DMS114 treated with DMSO at 0.1 percent for 48 hours (cell line): ENCODE data around the gene ZC3H7A.
A peak's percentile ranks its signal among the peaks of the same experiment; 100 is the strongest.

Experiments
- DNase-seq: peaks from one replicate; lab custom pipeline; 2025; ENCODE audit not compliant: unreplicated experiment; lab: John Stamatoyannopoulos, UW

Gene ZC3H7A

GRCh38 chr16:11779074-11779473, 18.0 kb downstream of the ZC3H7A start:
- no peak for DNase-seq

DNA sequence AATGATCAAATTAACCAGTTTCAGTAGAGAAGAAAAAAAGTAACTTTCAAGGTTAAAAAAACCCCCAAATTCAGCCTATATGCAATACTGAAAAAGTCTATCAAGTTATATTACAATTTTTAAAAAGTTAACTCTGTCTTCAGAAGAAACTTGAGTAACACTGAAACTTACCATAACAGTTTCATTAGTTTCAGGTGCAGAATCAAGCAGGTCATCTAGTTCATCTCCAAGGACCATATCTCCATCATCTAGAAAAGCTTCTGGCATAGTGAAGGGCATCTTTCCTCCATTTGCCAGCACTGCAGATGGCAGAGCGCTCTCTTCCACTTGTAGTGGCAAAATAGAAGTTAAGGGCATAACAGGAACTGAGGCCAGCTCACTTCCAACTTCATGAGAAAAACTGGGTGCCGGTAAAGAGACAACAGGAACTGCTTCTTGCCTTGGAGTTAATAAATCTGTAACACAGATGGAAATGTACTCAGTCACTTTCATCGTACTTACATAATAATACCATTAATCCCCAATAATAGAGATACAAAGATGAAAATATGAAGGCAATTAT, 22.9 kb downstream of the ZC3H7A start:
- DNase-seq, result no peak

GRCh38 chr16:11768849-11769248, 28.2 kb downstream of the ZC3H7A start:
- no peak for DNase-seq

DNA sequence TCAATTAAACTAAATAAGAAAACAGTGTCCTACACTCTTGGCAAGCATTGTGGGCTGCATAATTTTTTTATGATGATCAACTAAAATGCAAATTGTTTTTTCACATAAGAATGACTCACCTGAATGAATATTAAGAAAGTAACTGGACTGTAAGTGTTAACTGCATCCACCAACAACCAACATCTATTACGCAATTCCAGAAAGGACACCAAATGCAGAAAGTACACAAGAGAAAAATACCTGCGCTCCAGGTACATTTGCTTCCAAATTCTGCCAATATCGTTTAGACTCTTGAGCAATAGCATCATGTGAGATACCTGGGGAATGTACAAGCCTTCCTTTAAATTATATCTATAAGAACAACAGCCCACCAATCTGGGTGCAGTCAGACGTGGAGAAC, 34.6 kb downstream of the ZC3H7A start:
- DNase-seq, result no peak

DNA sequence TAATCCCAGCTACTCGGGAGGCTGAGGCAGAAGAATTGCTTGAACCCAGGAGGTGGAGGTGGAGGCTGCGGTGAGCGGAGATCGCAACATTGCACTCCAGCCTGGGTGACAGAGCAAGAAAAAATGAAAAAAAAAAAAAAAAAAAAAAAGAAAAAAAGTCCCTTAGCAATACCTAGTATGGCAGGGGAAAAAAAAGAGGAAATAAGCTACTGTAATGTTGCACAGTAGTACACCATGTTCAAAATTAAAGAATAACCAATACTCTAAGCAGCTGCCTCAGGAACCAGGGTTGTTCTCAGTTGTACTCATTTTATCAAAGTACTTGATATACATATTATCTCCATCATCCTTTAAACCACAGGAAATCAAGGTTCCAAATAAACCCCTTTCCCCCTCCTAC, 37.1 kb downstream of the ZC3H7A start:
- no peak for DNase-seq

GRCh38 chr16:11759163-11759834, 37.8 kb downstream of the ZC3H7A start:
- no peak for DNase-seq

DNA sequence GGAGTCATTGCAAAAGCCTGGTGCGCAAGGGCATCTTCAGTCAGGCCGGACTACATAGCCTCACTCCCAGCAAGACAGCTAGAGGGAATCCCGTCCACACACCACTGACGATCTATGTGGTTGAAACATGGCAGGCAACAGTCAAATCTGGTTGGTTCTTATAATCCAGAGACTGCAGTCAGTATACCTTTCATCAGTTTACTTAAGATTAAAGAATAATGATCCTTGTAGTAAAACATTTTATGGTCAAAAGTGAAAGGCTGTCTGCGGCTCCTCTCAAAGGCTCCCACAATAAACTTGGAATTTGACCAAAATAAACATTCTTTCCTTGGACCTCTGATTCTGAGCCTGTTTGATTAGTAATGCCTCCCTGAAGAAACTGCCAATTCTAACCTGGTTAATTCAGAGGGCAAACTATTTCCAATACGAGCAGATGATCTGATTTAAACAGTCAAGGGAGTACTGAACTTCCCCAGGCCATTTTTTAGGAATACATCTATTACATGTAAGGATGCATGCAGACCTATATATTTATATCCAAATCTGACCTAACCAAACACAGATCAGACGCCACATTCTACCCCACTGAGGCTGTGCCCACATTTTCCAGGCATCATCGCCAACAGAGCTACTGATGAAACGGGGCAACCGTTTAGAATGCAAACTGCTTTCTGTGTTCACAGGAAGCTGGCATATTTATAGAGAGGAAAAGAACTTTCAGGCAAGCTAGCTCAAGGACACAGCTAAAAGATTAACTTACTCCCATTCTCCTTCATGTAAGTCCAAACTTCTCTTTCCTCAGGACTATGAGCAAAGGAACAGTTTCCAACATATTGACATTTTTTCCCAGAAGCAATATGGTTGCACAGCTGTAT, 39.1 kb downstream of the ZC3H7A start:
- DNase-seq, result no peak

GRCh38 chr16:11756248-11756647, 40.8 kb downstream of the ZC3H7A start:
- DNase-seq, result no peak

DNA sequence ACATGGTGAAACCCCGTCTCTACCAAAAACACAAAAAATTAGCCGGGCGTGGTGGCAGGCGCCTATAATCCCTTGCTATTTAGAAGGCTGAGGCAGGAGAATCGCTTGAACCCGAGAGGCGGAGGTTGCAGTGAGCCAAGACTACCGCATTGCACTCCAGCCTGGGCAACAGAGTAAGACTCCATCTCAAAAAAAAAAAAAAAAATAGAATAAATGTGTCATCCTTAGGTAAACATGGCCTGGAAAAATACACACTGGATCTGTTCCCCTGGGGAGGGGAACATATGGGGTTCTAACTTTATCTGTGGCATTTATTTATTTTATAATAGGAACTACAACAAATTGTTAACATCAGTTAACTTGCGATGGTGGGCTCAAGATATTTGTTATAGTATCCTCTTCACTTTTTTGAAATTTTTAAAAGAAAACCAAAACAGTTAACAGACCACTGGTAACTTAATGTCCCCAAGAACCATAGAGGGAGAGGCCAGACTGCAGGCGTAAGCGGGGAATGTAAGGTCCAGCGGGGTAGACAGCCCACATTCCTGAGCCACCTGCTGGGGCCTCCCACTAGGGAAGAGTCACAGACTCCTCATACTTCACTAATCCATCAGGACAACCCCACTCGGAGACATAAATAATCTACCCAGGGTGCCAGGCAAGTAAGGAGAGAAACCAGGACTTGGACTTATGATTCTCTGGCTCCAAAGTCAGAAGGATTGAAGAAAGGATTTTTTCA, 41.9 kb downstream of the ZC3H7A start:
- DNase-seq, result no peak

DNA sequence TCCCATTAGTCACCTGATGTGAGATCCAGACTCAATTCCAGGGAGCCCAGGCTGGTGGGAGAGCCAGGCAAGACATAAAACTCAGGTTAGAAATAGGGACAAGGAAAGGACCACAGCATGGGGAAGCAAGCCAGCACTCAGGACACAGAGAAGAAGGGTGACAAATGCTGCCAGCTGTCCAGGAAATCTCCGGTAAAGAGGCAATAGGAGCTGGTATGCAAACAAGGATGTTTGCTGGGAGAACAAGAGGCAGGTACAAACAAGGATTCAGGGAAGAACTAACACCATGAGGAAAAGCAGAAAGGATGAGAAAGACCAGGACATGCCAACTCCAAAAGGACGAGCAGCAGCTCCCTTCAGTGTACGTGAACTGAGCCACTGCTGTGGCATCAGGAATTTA, 44.2 kb downstream of the ZC3H7A start:
- DNase-seq, result no peak

DNA sequence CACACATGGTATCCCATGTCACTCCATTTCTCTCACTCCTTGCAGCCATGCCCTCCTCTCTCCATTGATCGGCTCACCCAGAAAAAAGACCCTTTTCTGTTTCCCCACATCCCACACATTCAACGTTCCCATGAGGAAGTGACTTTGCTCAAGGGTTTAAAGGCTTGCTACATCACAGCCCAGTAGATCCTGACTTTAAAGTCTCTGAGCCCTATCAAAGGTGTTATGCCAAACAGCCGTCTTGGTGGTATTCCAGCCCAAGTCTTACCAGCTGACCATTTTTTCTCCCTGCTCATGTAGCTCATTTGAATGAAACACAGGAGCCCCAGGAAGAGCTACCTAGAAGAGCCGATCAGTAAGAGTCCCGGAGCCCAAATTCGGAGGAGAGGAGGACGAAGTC, 47.0 kb downstream of the ZC3H7A start:
- DNase-seq, result no peak

DNA sequence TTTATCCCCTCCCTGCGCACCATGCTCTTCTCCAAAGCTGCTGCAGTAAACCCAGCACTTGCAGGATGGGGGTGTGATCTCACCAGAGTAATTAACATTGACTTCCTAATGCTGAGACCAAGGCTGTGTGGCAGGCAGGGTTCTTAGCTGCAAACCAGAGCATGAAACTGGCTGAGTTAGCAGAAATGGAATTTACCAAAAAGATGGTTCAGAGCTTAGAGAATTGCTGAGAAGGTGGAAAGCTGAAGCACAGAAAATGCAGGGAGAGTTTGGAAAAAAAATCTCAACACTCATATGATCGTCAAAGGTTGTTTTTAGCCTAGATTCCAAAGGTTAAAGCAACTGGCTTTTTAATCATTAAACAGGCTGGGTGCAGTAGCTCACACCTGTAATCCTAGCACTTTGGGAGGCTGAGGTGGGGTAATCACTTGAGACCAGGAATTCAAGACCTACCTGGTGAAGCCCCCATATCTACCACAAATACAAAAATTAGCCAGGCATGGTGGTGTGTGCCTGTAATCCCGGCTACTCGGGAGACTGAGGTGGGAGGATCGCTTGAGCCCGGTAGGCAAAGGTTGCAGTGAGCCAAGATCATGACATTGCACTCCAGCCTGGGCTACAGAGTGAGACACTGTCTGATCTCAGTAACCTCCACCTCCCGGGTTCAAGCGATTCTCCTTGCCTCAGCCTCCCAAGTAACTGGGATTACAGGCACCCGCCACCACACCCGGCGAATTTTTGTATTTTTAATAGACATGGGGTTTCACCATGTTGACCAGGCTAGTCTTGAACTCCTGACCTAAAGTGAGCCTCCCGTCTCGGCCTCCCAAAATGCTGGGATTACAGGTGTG, 48.4 kb downstream of the ZC3H7A start:
- DNase-seq, result no peak

- DNase-seq, result no peak
Measured at GRCh38 chr16:11747949-11748403, 49.1 kb downstream of the ZC3H7A start.

DNA sequence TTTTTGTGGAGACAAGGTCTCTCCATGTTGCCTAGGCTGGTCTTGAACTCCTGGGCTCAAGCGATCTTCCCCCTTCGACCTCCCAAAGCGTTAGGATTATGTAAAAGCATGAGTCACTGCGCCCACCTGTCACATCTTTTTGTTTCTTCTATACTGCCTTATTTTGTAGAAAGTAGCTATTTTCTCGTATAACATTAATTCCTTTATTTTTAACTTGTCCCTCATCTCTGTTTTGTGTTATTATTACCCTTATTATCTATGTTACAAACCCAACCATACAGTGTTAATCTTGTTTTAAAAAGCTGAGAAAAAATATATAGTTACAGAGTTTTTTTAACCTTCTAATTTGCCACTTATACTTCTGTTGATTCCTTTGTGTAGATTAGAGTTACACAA, 53.0 kb downstream of the ZC3H7A start:
- DNase-seq, result no peak

- DNase-seq, result peak; percentile 17
Measured at GRCh38 chr16:11743308-11744074, 53.6 kb downstream of the ZC3H7A start.

- peak; percentile 88 for DNase-seq
Measured at GRCh38 chr16:11742536-11743307, 54.3 kb downstream of the ZC3H7A start, which contains the start of gene TXNDC11. Gene TXNDC11 (minus strand): TSS chr16:11742857. CDS start chr16:11742730, 127 bp downstream.

DNA sequence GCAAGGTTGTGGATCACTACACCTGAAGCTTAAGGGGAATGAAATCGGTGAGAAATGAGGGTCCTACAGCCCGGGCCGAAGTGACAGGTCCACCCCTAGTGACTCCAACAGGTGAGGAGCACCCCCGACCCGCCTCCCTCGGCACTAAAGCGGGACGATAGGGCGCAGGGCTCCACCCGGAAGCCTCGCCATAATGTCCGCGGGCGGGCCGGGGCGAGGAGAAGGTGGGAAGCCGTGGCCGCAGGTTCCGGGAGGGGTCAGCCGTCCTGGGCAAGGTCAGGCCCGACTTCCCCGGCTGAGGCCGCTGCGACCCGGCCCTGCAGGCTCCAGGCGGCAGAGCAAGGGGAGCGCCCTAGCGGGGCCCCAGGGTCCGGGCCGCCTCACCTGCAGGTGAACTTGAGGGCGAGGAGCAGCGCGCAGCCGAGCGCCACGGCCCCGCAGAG, 54.9 kb downstream of the ZC3H7A start:
- no peak for DNase-seq

GRCh38 chr16:11740567-11740966, 56.5 kb downstream of the ZC3H7A start:
- DNase-seq, result no peak
